HEK293 (cell line): ENCODE results near the gene METTL5.

Experiments used
- MZF1 ChIP-seq: fragments of 450-650 bp; formaldehyde crosslinking; IDR thresholded peaks from 2 replicates; pipeline ENCODE4 v1.5.1; 2017; ENCODE audit warnings: missing biosample characterization, missing genetic modification characterization, borderline replicate concordance
- YY2 ChIP-seq: fragments of 450-650 bp; formaldehyde crosslinking; IDR thresholded peaks from 2 replicates; pipeline ENCODE4 v1.5.1; 2016; ENCODE audit warnings: missing biosample characterization, missing genetic modification characterization
- ZNF341 ChIP-seq: fragments of 450-650 bp; formaldehyde crosslinking; IDR thresholded peaks from 2 replicates; pipeline ENCODE4; 2016; ENCODE audit warnings: low read depth, missing biosample characterization, missing genetic modification characterization
- ZNF776 ChIP-seq: fragments of 450-650 bp; formaldehyde crosslinking; IDR thresholded peaks from 2 replicates; pipeline ENCODE4 v1.5.0; 2017; ENCODE audit warnings: missing biosample characterization, missing genetic modification characterization, borderline replicate concordance
- ZSCAN16 ChIP-seq: fragments of 450-650 bp; formaldehyde crosslinking; IDR thresholded peaks from 2 replicates; pipeline ENCODE4 v1.5.1; 2016; ENCODE audit warnings: missing biosample characterization, missing genetic modification characterization
- TF ChIP-seq, protein P1 (sequence below): fragments of 450-650 bp; formaldehyde crosslinking; IDR thresholded peaks from 2 replicates; pipeline ENCODE4 v1.5.1; 2016; ENCODE audit warnings: missing biosample characterization, missing genetic modification characterization
- TF ChIP-seq, protein P2 (sequence below): fragments of 450-650 bp; formaldehyde crosslinking; IDR thresholded peaks from 2 replicates; pipeline ENCODE4 v1.5.1; 2016; ENCODE audit warnings: missing biosample characterization, missing genetic modification characterization

DNA sequence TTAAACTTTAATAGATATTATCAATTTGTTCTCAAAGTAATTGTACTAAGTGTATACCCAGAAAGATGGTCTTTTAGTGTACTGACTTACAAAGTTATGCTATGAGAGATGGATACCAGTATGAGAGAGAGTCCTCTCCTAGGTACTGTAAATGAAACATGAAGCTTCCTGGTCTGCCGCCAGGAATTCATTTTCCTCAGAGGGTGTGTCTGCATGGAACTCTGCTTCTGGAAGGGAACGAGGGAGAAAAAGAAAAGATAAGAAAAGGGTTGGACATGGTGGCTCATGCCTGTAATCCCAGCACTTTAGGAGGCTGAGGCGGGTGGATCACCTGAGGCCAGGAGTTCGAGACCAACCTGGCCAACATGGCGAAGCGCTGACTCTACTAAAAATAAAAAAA is 28.3 kb downstream of the METTL5 start:
- TF ChIP-seq, protein P1, sequence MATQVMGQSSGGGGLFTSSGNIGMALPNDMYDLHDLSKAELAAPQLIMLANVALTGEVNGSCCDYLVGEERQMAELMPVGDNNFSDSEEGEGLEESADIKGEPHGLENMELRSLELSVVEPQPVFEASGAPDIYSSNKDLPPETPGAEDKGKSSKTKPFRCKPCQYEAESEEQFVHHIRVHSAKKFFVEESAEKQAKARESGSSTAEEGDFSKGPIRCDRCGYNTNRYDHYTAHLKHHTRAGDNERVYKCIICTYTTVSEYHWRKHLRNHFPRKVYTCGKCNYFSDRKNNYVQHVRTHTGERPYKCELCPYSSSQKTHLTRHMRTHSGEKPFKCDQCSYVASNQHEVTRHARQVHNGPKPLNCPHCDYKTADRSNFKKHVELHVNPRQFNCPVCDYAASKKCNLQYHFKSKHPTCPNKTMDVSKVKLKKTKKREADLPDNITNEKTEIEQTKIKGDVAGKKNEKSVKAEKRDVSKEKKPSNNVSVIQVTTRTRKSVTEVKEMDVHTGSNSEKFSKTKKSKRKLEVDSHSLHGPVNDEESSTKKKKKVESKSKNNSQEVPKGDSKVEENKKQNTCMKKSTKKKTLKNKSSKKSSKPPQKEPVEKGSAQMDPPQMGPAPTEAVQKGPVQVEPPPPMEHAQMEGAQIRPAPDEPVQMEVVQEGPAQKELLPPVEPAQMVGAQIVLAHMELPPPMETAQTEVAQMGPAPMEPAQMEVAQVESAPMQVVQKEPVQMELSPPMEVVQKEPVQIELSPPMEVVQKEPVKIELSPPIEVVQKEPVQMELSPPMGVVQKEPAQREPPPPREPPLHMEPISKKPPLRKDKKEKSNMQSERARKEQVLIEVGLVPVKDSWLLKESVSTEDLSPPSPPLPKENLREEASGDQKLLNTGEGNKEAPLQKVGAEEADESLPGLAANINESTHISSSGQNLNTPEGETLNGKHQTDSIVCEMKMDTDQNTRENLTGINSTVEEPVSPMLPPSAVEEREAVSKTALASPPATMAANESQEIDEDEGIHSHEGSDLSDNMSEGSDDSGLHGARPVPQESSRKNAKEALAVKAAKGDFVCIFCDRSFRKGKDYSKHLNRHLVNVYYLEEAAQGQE (tag by site-specific recombination): no peak
- TF ChIP-seq MZF1 (tag by site-specific recombination) (no peak), ZSCAN16 (tag by site-specific recombination) (no peak), ZNF776 (tag by site-specific recombination) (no peak), YY2 (tag by site-specific recombination) (no peak), ZNF341 (tag by site-specific recombination) (no peak)
- TF ChIP-seq, protein P2, sequence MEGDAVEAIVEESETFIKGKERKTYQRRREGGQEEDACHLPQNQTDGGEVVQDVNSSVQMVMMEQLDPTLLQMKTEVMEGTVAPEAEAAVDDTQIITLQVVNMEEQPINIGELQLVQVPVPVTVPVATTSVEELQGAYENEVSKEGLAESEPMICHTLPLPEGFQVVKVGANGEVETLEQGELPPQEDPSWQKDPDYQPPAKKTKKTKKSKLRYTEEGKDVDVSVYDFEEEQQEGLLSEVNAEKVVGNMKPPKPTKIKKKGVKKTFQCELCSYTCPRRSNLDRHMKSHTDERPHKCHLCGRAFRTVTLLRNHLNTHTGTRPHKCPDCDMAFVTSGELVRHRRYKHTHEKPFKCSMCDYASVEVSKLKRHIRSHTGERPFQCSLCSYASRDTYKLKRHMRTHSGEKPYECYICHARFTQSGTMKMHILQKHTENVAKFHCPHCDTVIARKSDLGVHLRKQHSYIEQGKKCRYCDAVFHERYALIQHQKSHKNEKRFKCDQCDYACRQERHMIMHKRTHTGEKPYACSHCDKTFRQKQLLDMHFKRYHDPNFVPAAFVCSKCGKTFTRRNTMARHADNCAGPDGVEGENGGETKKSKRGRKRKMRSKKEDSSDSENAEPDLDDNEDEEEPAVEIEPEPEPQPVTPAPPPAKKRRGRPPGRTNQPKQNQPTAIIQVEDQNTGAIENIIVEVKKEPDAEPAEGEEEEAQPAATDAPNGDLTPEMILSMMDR (tag by site-specific recombination): no peak
